ENCODE data around the gene TMEM132C.

DNA sequence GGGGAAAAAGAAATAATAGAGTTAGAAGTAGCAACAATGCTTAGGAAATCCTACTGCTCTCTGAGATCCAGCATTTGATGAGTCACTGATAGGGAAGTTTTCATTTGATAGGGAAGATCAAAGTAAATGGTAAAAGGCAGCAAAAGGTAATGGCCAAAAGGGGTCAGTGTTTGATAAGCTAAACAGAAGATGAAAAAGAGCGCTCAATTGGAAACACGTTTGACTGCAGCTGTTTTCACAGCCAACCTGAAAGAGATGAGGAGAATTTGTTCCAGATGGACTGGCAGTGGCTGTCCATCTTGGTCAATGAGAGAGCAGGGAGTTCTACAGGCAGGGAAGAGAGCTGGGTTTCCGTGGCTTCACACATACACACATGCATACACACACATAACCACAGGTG is 264.2 kb downstream of the TMEM132C start:
- TF ChIP-seq CTCF (IDR thresholded peaks at IDR 0.05): no peak
- TF ChIP-seq, protein P1, sequence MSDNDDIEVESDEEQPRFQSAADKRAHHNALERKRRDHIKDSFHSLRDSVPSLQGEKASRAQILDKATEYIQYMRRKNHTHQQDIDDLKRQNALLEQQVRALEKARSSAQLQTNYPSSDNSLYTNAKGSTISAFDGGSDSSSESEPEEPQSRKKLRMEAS (IDR thresholded peaks at IDR 0.05; ENCODE audit: low read depth): no peak
- TF ChIP-seq, protein P2, sequence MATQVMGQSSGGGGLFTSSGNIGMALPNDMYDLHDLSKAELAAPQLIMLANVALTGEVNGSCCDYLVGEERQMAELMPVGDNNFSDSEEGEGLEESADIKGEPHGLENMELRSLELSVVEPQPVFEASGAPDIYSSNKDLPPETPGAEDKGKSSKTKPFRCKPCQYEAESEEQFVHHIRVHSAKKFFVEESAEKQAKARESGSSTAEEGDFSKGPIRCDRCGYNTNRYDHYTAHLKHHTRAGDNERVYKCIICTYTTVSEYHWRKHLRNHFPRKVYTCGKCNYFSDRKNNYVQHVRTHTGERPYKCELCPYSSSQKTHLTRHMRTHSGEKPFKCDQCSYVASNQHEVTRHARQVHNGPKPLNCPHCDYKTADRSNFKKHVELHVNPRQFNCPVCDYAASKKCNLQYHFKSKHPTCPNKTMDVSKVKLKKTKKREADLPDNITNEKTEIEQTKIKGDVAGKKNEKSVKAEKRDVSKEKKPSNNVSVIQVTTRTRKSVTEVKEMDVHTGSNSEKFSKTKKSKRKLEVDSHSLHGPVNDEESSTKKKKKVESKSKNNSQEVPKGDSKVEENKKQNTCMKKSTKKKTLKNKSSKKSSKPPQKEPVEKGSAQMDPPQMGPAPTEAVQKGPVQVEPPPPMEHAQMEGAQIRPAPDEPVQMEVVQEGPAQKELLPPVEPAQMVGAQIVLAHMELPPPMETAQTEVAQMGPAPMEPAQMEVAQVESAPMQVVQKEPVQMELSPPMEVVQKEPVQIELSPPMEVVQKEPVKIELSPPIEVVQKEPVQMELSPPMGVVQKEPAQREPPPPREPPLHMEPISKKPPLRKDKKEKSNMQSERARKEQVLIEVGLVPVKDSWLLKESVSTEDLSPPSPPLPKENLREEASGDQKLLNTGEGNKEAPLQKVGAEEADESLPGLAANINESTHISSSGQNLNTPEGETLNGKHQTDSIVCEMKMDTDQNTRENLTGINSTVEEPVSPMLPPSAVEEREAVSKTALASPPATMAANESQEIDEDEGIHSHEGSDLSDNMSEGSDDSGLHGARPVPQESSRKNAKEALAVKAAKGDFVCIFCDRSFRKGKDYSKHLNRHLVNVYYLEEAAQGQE (IDR thresholded peaks at IDR 0.05; ENCODE audit: low read depth, low read length): no peak

Measured in SK-N-SH (cell line).